ENCODE measurements around the gene UBE3A. TPM values are rescaled to one million over a fixed set of nuclear protein-coding genes. Genes with fewer than 3 reads are reported as not detected.

Gene UBE3A
- polyA plus RNA-seq, 1 of the 3 experiments (the other 2 are of a cell fraction): 9.7 TPM

DNA sequence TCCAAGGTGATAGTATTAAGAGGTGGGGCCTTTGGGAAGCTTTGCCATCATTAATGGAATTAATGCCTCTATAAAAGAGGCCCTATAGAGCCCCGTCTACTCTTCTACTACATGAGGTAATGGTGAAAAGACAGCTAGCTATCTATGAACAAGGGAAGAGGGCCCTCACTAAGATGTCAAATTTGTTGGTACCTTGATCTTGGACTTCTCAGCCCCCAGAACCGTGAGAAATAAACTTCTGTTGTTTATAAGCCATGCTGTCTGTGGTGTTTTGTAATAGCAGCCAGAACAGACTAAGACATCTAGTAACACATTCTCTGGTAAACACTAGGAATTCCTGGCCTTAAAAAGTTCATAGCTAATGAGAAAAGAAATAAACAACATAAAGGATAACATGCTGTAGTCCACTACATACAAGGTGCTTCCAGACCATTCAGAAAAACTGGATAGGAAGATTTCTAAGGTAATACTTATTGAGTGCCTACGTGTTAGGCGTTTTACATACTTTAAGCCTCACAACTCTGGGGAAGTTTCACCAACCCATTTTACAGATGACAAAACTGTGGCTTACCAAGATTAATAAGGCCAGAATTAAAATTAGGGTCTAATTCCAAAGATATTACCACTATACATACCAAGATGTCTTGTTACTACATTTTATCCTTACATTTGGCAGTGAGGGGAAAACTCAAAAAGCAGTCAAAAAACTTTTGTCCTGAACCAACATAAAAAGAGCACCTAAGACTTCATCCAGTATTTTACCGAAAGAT lies 3.2 kb downstream of the UBE3A start:
- no peak overlapping the region for H3K9ac ChIP-seq
- peaks cover 75% of the 10 kb centered on the region for H4K20me1 ChIP-seq (ENCODE audit: insufficient read depth)
- TF ChIP-seq NFIC (IDR thresholded peaks at IDR 0.05; ENCODE audit: borderline replicate concordance) (no peak), SIN3A (IDR thresholded peaks at IDR 0.05; ENCODE audit: borderline replicate concordance, low read depth, low read length) (no peak), MXI1 (IDR thresholded peaks at IDR 0.05; ENCODE audit: low read depth, low read length) (no peak), YY1 (IDR thresholded peaks at IDR 0.05; ENCODE audit: low read depth) (no peak), JUND (IDR thresholded peaks at IDR 0.05) (no peak), USF1 (IDR thresholded peaks at IDR 0.05; ENCODE audit: borderline replicate concordance, low read depth) (no peak), EZH2phosphoT487 (IDR thresholded peaks at IDR 0.05; ENCODE audit: borderline replicate concordance, low read depth) (no peak), TEAD4 (IDR thresholded peaks at IDR 0.05; ENCODE audit: borderline replicate concordance, insufficient read depth) (no peak), MEF2A (IDR thresholded peaks at IDR 0.05; ENCODE audit: borderline replicate concordance, low read depth) (no peak), SMC3 (IDR thresholded peaks at IDR 0.05; ENCODE audit: low read depth, low read length) (no peak), FOXJ3 (CRISPR knock-in tag; IDR thresholded peaks at IDR 0.05) (no peak), FOXM1 (IDR thresholded peaks at IDR 0.05; ENCODE audit: low read depth) (no peak), ZBTB33 (IDR thresholded peaks at IDR 0.05; ENCODE audit: borderline replicate concordance, low read depth) (no peak), CTCF (IDR thresholded peaks at IDR 0.05) (no peak), GABPA (IDR thresholded peaks at IDR 0.05; ENCODE audit: low read depth) (no peak), TAF1 (IDR thresholded peaks at IDR 0.05; ENCODE audit: borderline replicate concordance, low read depth, low read length) (no peak), FOSL2 (IDR thresholded peaks at IDR 0.05; ENCODE audit: borderline replicate concordance, low read depth) (no peak)
- TF ChIP-seq, protein P1, sequence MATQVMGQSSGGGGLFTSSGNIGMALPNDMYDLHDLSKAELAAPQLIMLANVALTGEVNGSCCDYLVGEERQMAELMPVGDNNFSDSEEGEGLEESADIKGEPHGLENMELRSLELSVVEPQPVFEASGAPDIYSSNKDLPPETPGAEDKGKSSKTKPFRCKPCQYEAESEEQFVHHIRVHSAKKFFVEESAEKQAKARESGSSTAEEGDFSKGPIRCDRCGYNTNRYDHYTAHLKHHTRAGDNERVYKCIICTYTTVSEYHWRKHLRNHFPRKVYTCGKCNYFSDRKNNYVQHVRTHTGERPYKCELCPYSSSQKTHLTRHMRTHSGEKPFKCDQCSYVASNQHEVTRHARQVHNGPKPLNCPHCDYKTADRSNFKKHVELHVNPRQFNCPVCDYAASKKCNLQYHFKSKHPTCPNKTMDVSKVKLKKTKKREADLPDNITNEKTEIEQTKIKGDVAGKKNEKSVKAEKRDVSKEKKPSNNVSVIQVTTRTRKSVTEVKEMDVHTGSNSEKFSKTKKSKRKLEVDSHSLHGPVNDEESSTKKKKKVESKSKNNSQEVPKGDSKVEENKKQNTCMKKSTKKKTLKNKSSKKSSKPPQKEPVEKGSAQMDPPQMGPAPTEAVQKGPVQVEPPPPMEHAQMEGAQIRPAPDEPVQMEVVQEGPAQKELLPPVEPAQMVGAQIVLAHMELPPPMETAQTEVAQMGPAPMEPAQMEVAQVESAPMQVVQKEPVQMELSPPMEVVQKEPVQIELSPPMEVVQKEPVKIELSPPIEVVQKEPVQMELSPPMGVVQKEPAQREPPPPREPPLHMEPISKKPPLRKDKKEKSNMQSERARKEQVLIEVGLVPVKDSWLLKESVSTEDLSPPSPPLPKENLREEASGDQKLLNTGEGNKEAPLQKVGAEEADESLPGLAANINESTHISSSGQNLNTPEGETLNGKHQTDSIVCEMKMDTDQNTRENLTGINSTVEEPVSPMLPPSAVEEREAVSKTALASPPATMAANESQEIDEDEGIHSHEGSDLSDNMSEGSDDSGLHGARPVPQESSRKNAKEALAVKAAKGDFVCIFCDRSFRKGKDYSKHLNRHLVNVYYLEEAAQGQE (IDR thresholded peaks at IDR 0.05; ENCODE audit: low read depth, low read length): no peak
- H3K4me3 ChIP-seq (ENCODE audit: low read depth in 2 of 2, low read length in 1 of 2): no peak overlapping the region
- ChIA-PET POLR2A (no interaction called here), CTCF (interaction anchor here (0.9 to 1.5 kb wide), 2 partner anchors 25 to 67 kb away, joined by 3 read pairs; no protein-coding TSS in a partner anchor)
- no peaks in the 10 kb centered on the region for H3K9me2 ChIP-seq
- H3K9me3 ChIP-seq: no peaks in the 10 kb centered on the region
- peaks cover 10 to 16% of the 10 kb centered on the region in 2 experiments; a peak in 3 of 4 replicates for H3K4me1 ChIP-seq (ENCODE audit: control insufficient read depth in 1 of 2, insufficient read depth in 2 of 2, low read depth in 1 of 2, low read length in 1 of 2)
- no peak overlapping the region for H2AFZ ChIP-seq (ENCODE audit: low read depth)
- no peak overlapping the region for H3K27ac ChIP-seq (ENCODE audit: low read depth in 2 of 2, low read length in 1 of 2)
- peaks cover 81% of the 10 kb centered on the region for H3K79me2 ChIP-seq (ENCODE audit: insufficient read depth)
- over 99% methylated on average over 5 of the region's 5 CpGs for WGBS (ENCODE audit: low lambda C conversion rate)
- no peaks in the 10 kb centered on the region for H3K27me3 ChIP-seq (ENCODE audit: insufficient read depth)
- H3K36me3 ChIP-seq (replicated peaks in 1 of 2; ENCODE audit: control insufficient read depth in 1 of 2, insufficient read depth in 2 of 2, low read length in 1 of 2): peaks cover 2 to 9% of the 10 kb centered on the region in 2 experiments
- no peak for DNase-seq
- H3F3A ChIP-seq (replicated peaks; ENCODE audit: insufficient read depth): no peaks in the 10 kb centered on the region
- H3K4me2 ChIP-seq: 0 out of 2 replicates have a peak overlapping the region, but pooled peaks have one; percentile 91

Measured in SK-N-SH (cell line).